ENCODE measurements around the gene CETN1. TPM values are rescaled to one million over a fixed set of nuclear protein-coding genes. Genes with fewer than 3 reads are reported as not detected.

Gene CETN1
- total and polyA plus RNA-seq, 4 donors = not detected

GRCh38 chr18:573385-573784 is 6.8 kb upstream of the CETN1 start:
- no peaks in the 10 kb centered on the region for H3K36me3 ChIP-seq (ENCODE audit: control insufficient read depth in 4 of 4, insufficient read depth in 4 of 4, low read length in 4 of 4)
- H3K4me1 ChIP-seq (ENCODE audit: control insufficient read depth in 5 of 5, insufficient read depth in 5 of 5, low read length in 5 of 5) = peaks cover 0 to 64% (median 7%) of the 10 kb centered on the region in 5 donors
- ATAC-seq (ENCODE audit: insufficient read depth, low FRiP score) = no peak
- no peaks in the 10 kb centered on the region for H3K27me3 ChIP-seq (ENCODE audit: control insufficient read depth in 3 of 3, insufficient read depth in 3 of 3, low read length in 2 of 3)
- WGBS, 2 donors = 76 to 83% methylated on average over 1 of the region's 1 CpG
- H3K27ac ChIP-seq (ENCODE audit: low read depth in 1 of 2, low read length in 1 of 2) = no peak overlapping the region
- no peak for DNase-seq
- no peaks in the 10 kb centered on the region for H3K9me3 ChIP-seq (ENCODE audit: control insufficient read depth in 4 of 4, insufficient read depth in 3 of 4, low read length in 3 of 4)
- no peak for TF ChIP-seq CTCF (IDR thresholded peaks at IDR 0.05; ENCODE audit: control extremely low read depth, extremely low read depth)
- no peak overlapping the region for H3K4me3 ChIP-seq
- no peak overlapping the region for H3K9ac ChIP-seq (ENCODE audit: insufficient read depth in 1 of 2, low read length in 2 of 2)

DNA sequence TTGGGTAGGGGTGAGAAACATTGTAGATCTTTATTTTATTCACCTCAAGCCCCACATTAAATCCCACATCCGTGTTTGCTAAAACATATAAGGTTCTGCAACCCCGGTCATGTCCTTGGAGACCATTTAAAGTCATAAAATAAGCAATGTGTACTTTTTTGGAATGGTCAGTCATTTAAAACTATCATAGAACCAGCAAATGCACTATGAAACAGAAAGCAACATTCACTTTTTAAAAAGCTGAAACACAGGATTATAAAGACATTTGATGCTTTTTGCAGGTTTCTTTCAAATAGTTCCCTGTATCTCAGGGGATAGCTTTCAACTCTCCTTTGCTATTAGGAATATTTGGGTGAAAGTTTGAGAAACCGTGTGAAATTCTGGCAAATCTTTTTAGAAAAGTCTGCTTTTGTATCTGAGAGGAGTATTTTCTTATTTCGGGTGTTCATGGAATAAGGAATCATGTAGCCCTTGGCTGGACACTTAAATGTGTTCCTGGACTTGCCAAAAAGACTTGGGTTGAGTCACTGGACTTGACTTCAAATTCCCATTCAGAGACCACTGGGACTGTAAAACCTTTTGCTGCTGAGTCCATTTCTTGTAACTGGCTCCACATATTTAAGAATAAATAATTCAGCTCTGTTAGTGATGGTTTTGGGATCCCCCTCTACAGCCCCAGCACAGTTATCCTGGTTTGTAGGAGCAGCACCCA is 5.9 kb upstream of the CETN1 start:
- Histone ChIP-seq H3K9ac (ENCODE audit: insufficient read depth in 1 of 2, low read length in 2 of 2) (peak overlapping the region in 1 of 2 donors; percentile 17), H3K9me3 (ENCODE audit: control insufficient read depth in 4 of 4, insufficient read depth in 3 of 4, low read length in 3 of 4) (no peaks in the 10 kb centered on the region), H3K36me3 (ENCODE audit: control insufficient read depth in 4 of 4, insufficient read depth in 4 of 4, low read length in 4 of 4) (no peaks in the 10 kb centered on the region), H3K27me3 (ENCODE audit: control insufficient read depth in 3 of 3, insufficient read depth in 3 of 3, low read length in 2 of 3) (no peaks in the 10 kb centered on the region), H3K4me3 (no peak overlapping the region), H3K4me1 (ENCODE audit: control insufficient read depth in 5 of 5, insufficient read depth in 5 of 5, low read length in 5 of 5) (peaks cover 0 to 69% (median 7%) of the 10 kb centered on the region in 5 donors), H3K27ac (ENCODE audit: low read depth in 1 of 2, low read length in 1 of 2) (no peak overlapping the region)
- ATAC-seq (ENCODE audit: insufficient read depth, low FRiP score) (no peak), DNase-seq (peak in 1 of 3 donors; percentile 19)
- TF ChIP-seq CTCF (IDR thresholded peaks at IDR 0.05; ENCODE audit: control extremely low read depth, extremely low read depth) = no peak
- 75 to 85% methylated on average over 4 of the region's 4 CpGs for WGBS, 2 donors

- Histone ChIP-seq H3K27me3 (ENCODE audit: control insufficient read depth in 3 of 3, insufficient read depth in 3 of 3, low read length in 2 of 3) (no peaks in the 10 kb centered on the region), H3K4me3 (no peak overlapping the region), H3K9me3 (ENCODE audit: control insufficient read depth in 4 of 4, insufficient read depth in 3 of 4, low read length in 3 of 4) (no peaks in the 10 kb centered on the region), H3K4me1 (ENCODE audit: control insufficient read depth in 5 of 5, insufficient read depth in 5 of 5, low read length in 5 of 5) (peaks cover 0 to 73% (median 7%) of the 10 kb centered on the region in 5 donors), H3K9ac (ENCODE audit: insufficient read depth in 1 of 2, low read length in 2 of 2) (peak overlapping the region in 1 of 2 donors; percentile 17), H3K36me3 (ENCODE audit: control insufficient read depth in 4 of 4, insufficient read depth in 4 of 4, low read length in 4 of 4) (no peaks in the 10 kb centered on the region), H3K27ac (ENCODE audit: low read depth in 1 of 2, low read length in 1 of 2) (no peak overlapping the region)
- WGBS, 2 donors = 63 to 89% methylated on average over 4 to 5 of the region's 5 CpGs
- no peak for TF ChIP-seq CTCF (IDR thresholded peaks at IDR 0.05; ENCODE audit: control extremely low read depth, extremely low read depth)
- DNase-seq (peak; percentile 48 to 89 (median 87)), ATAC-seq (ENCODE audit: insufficient read depth, low FRiP score) (no peak)
Observed at GRCh38 chr18:574865-575645, 5.1 kb upstream of the CETN1 start.
